Neural cell (in vitro differentiated cells): Measurements from ENCODE around the gene SRI. TPM values are rescaled to one million over a fixed set of nuclear protein-coding genes. Genes with fewer than 3 reads are reported as not detected.

Source experiments
- H2AFZ ChIP-seq: fragments of 200-600, 300-800 bp; sonication (generic), shearing (Covaris generic); 2 replicates; pipeline ENCODE4 v1.6.0; 2014; ENCODE audit warnings: low read depth, mild to moderate bottlenecking, antibody characterized with exemption, low read length, moderate library complexity
- H3F3A ChIP-seq: fragments of 200-600 bp; shearing (Covaris generic); 2 replicates; pipeline ENCODE4 v1.6.1; 2016; ENCODE audit warnings: mild to moderate bottlenecking, moderate library complexity, mixed read lengths, antibody characterized with exemption, low read length; ENCODE audit not compliant: insufficient read depth, poor library complexity, severe bottlenecking
- H3K27ac ChIP-seq: fragments of 200-600, 300-800 bp; sonication (generic), shearing (Covaris generic); 2 replicates; pipeline ENCODE4 v1.5.1; 2014; ENCODE audit warnings: mild to moderate bottlenecking, low read length, moderate library complexity
- H3K27me3 ChIP-seq: fragments of 300-800, 200-600 bp; sonication (generic), shearing (Covaris generic); 2 replicates; pipeline ENCODE4 v1.6.0; 2014; ENCODE audit warnings: mild to moderate bottlenecking, low read depth, low read length, moderate library complexity; ENCODE audit not compliant: insufficient read depth
- H3K36me3 ChIP-seq: fragments of 300-800, 200-600 bp; sonication (generic), shearing (Covaris generic); 2 replicates; pipeline ENCODE4 v1.5.1; 2014; ENCODE audit warnings: mild to moderate bottlenecking, antibody characterized with exemption, low read length, moderate library complexity; ENCODE audit not compliant: insufficient read depth
- H3K4me2 ChIP-seq: fragments of 300-800, 200-600 bp; sonication (generic), shearing (Covaris generic); 2 replicates; pipeline ENCODE4 v1.6.0; 2014; ENCODE audit warnings: mild to moderate bottlenecking, low read length
- H3K4me3 ChIP-seq: fragments of 300-800, 200-600 bp; sonication (generic), shearing (Covaris generic); 2 replicates; pipeline ENCODE4 v1.5.1; 2014; ENCODE audit warnings: mild to moderate bottlenecking, low read length, moderate library complexity
- H3K79me2 ChIP-seq: fragments of 200-600 bp; shearing (Covaris generic); replicated peaks from 2 replicates; pipeline ENCODE4 v1.6.0; 2014; ENCODE audit warnings: mild to moderate bottlenecking, low read length, moderate library complexity; ENCODE audit not compliant: insufficient read depth
- H3K9ac ChIP-seq: fragments of 300-800, 200-600 bp; sonication (generic), shearing (Covaris generic); 2 replicates; pipeline ENCODE4 v1.6.1; 2016; ENCODE audit warnings: mild to moderate bottlenecking, low read length, mixed read lengths
- H3K9me2 ChIP-seq: fragments of 200-600 bp; shearing (Covaris generic); 2 replicates; pipeline ENCODE4 v1.6.1; 2016; ENCODE audit warnings: mild to moderate bottlenecking, low read length, mixed read lengths; ENCODE audit not compliant: insufficient read depth
- H3K9me3 ChIP-seq: fragments of 200-600, 300-800 bp; sonication (generic), shearing (Covaris generic); 2 replicates; pipeline ENCODE4 v1.6.1; 2016; ENCODE audit warnings: mild to moderate bottlenecking, mixed run types, low read length, moderate library complexity, mixed read lengths
- H4K20me1 ChIP-seq: fragments of 200-600 bp; shearing (Covaris generic); 2 replicates; pipeline ENCODE4 v1.6.1; 2016; ENCODE audit warnings: mild to moderate bottlenecking, mixed run types; ENCODE audit not compliant: insufficient read depth
- EP300 ChIP-seq: fragments of 450-650 bp; conservative IDR thresholded peaks from 2 replicates; pipeline ENCODE4 v1.6.1; 2014; ENCODE audit warnings: antibody characterized with exemption, mild to moderate bottlenecking, moderate library complexity; ENCODE audit not compliant: poor library complexity, severe bottlenecking
- EZH2 ChIP-seq: fragments of 200-600, 300-800 bp; shearing (Covaris generic), sonication (generic); IDR thresholded peaks from 2 replicates; pipeline ENCODE4 v1.6.1; 2014; ENCODE audit warnings: antibody characterized with exemption, low read length, borderline replicate concordance, mild to moderate bottlenecking; ENCODE audit not compliant: insufficient read depth, poor library complexity, severe bottlenecking
- MXI1 ChIP-seq: fragments of 450-650 bp; conservative IDR thresholded peaks from 2 replicates; pipeline ENCODE4 v1.6.1; 2014; ENCODE audit warnings: antibody characterized with exemption, mild to moderate bottlenecking; ENCODE audit not compliant: poor library complexity, severe bottlenecking
- POLR2AphosphoS5 ChIP-seq: IDR thresholded peaks from 2 replicates; pipeline ENCODE4 v1.6.1; 2012
- RAD21 ChIP-seq: fragments of 450-650 bp; conservative IDR thresholded peaks from 2 replicates; pipeline ENCODE4 v1.6.1; 2014; ENCODE audit warnings: antibody characterized with exemption, mild to moderate bottlenecking, moderate library complexity
- SMC3 ChIP-seq: fragments of 450-650 bp; conservative IDR thresholded peaks from 2 replicates; pipeline ENCODE4 v1.6.1; 2014; ENCODE audit warnings: antibody characterized with exemption, mild to moderate bottlenecking, moderate library complexity; ENCODE audit not compliant: poor library complexity
- TAF1 ChIP-seq: IDR thresholded peaks from 2 replicates; pipeline ENCODE4 v1.6.1; 2012; ENCODE audit warnings: low read depth
- polyA plus RNA-seq: library from polyadenylated mRNA; depleted of rRNA; stranded (reverse); fragments of >200 nt; gene quantifications from 2 replicates; pipeline ENCODE4 v1.2.3, GENCODE V29; 2014
- TF ChIP-seq, protein P1 (sequence below): IDR thresholded peaks from 2 replicates; pipeline ENCODE4 v1.6.1; 2012; ENCODE audit warnings: borderline replicate concordance
- TF ChIP-seq, protein P2 (sequence below): fragments of 450-650 bp; IDR thresholded peaks from 2 replicates; pipeline ENCODE4 v1.5.1; 2014; ENCODE audit warnings: antibody characterized with exemption, mild to moderate bottlenecking, moderate library complexity; ENCODE audit not compliant: poor library complexity, severe bottlenecking

Gene SRI
- polyA plus RNA-seq, 1 donor from 2014 or later: 97.2 TPM

- Histone ChIP-seq H3K9me3 (no peaks in the 10 kb centered on the region), H3K9me2 (no peaks in the 10 kb centered on the region), H3K79me2 (no peaks in the 10 kb centered on the region), H3K27ac (no peak overlapping the region), H3F3A (no peaks in the 10 kb centered on the region), H3K4me2 (no peak overlapping the region), H3K9ac (no peak overlapping the region), H3K4me3 (no peak overlapping the region), H3K27me3 (no peaks in the 10 kb centered on the region), H4K20me1 (no peaks in the 10 kb centered on the region), H3K36me3 (no peaks in the 10 kb centered on the region), H2AFZ (no peak overlapping the region)
- TF ChIP-seq, protein P1, sequence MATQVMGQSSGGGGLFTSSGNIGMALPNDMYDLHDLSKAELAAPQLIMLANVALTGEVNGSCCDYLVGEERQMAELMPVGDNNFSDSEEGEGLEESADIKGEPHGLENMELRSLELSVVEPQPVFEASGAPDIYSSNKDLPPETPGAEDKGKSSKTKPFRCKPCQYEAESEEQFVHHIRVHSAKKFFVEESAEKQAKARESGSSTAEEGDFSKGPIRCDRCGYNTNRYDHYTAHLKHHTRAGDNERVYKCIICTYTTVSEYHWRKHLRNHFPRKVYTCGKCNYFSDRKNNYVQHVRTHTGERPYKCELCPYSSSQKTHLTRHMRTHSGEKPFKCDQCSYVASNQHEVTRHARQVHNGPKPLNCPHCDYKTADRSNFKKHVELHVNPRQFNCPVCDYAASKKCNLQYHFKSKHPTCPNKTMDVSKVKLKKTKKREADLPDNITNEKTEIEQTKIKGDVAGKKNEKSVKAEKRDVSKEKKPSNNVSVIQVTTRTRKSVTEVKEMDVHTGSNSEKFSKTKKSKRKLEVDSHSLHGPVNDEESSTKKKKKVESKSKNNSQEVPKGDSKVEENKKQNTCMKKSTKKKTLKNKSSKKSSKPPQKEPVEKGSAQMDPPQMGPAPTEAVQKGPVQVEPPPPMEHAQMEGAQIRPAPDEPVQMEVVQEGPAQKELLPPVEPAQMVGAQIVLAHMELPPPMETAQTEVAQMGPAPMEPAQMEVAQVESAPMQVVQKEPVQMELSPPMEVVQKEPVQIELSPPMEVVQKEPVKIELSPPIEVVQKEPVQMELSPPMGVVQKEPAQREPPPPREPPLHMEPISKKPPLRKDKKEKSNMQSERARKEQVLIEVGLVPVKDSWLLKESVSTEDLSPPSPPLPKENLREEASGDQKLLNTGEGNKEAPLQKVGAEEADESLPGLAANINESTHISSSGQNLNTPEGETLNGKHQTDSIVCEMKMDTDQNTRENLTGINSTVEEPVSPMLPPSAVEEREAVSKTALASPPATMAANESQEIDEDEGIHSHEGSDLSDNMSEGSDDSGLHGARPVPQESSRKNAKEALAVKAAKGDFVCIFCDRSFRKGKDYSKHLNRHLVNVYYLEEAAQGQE: no peak
- TF ChIP-seq EZH2 (no peak), SMC3 (no peak), POLR2AphosphoS5 (no peak), RAD21 (no peak), MXI1 (no peak), TAF1 (no peak), EP300 (no peak)
- TF ChIP-seq, protein P2, sequence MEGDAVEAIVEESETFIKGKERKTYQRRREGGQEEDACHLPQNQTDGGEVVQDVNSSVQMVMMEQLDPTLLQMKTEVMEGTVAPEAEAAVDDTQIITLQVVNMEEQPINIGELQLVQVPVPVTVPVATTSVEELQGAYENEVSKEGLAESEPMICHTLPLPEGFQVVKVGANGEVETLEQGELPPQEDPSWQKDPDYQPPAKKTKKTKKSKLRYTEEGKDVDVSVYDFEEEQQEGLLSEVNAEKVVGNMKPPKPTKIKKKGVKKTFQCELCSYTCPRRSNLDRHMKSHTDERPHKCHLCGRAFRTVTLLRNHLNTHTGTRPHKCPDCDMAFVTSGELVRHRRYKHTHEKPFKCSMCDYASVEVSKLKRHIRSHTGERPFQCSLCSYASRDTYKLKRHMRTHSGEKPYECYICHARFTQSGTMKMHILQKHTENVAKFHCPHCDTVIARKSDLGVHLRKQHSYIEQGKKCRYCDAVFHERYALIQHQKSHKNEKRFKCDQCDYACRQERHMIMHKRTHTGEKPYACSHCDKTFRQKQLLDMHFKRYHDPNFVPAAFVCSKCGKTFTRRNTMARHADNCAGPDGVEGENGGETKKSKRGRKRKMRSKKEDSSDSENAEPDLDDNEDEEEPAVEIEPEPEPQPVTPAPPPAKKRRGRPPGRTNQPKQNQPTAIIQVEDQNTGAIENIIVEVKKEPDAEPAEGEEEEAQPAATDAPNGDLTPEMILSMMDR: no peak
Observed at GRCh38 chr7:88239852-88240251, 20.0 kb upstream of the SRI start.

GRCh38 chr7:88233828-88234227 is 14.0 kb upstream of the SRI start:
- H3K79me2 ChIP-seq: no peaks in the 10 kb centered on the region
- no peak overlapping the region for H3K27ac ChIP-seq
- H4K20me1 ChIP-seq: no peaks in the 10 kb centered on the region
- TF ChIP-seq RAD21 (no peak), EZH2 (no peak), POLR2AphosphoS5 (no peak), TAF1 (no peak), EP300 (no peak), SMC3 (no peak), MXI1 (no peak)
- H3K4me3 ChIP-seq: no peak overlapping the region
- H3K36me3 ChIP-seq: no peaks in the 10 kb centered on the region
- no peak overlapping the region for H2AFZ ChIP-seq
- no peaks in the 10 kb centered on the region for H3F3A ChIP-seq
- no peak overlapping the region for H3K4me2 ChIP-seq
- H3K9ac ChIP-seq: no peak overlapping the region
- no peaks in the 10 kb centered on the region for H3K9me2 ChIP-seq
- H3K9me3 ChIP-seq: no peaks in the 10 kb centered on the region
- no peaks in the 10 kb centered on the region for H3K27me3 ChIP-seq
